NCI-H446 (cell line): ENCODE data around the gene CNTNAP2.

Experiments
- DNase-seq, 2 experiments: peaks; one replicate each; lab custom pipeline; 2025; lab: John Stamatoyannopoulos, UW

CNTNAP2 gene

GRCh38 chr7:147857152-147858140 is 1740.8 kb downstream of the CNTNAP2 start:
- DNase-seq, result no peak

DNA sequence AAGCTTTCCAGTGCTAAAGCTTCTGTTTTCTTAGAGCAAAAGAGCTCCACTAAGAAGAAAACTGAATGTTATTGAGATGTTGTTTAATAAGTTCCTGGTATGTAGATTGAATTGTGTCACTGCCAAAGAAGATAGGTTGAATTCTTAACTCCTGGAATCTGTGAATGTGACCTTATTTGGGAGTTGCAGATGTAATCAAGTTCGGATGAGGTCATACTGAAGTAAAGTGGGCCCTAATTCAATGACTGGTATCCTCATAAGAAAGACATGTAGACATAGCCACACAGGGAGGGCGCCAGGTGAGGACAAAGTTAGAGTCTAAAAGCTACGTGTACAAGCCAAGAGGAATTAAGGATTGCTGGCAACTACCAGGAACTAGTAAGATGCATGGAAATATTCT is 1741.8 kb downstream of the CNTNAP2 start:
- peak in 1 of 2 experiments; percentile 2 for DNase-seq

DNA sequence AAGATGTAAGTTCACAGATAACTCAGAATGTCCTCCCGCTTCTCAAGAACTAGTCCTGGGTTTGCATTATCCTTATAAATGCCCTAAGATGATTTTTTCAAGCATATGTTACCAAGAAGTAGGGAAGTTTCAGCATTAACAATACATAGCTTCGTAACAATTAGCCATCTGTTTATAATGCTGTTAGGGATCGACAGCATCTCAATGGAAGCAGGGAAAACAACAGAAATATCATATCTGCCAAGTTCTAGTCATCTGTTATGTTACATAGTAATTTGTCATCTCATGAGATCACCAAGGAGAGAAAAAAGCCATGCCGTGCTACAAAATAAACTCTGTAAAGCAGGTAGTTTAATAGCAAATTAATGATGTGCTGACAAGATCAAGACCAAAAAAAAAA is 1742.4 kb downstream of the CNTNAP2 start:
- DNase-seq, result peak in 1 of 2 experiments; percentile 46

DNA sequence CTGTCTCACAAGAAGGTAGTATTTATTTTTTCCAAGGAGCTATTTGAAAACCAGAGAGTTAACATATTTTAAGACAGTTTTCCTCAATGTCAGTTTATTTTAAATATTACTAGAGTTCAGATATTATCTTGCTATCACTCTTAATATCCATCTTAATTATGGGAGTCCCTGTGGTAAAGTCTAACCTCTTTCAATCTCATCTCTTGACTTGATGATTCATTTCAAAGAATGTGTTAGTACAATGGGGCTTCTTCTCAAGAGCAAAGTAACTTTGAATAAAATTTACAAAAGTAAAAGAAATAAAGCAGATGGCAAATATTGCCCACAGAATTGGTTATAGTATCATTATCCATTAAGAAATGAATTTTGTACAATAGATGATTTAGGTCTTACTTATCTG is 1742.9 kb downstream of the CNTNAP2 start:
- DNase-seq, result no peak

DNA sequence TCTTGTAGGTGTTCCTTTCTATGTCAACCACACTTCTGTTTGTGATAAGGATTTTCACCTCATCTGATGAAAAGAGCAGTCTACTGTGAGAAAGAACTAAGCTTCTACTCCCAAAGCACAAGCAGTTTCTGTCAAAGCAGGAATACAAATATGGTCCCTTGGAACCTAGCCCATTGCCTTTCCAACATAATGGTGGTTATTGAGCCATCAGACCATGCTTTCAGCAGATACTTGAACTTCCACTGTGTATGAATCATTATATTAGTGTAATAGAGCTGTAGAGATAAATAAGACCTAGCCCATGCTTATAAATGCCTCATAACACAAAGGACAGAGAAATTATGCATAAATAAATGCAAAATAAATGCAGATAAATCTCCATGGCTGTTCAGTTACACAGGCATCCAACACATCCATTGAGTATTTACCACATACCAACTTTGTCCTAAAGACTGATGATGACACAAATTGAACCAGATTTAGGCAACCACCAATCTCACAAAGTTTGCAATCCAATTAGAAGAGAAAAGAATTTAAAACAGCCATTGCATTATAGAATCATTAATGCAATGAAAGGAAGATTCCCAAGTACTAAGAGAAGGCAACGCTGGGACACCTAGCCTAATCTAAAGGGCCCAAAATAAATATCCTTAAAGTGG is 1744.6 kb downstream of the CNTNAP2 start:
- DNase-seq, result peak; percentile 20 to 72

DNA sequence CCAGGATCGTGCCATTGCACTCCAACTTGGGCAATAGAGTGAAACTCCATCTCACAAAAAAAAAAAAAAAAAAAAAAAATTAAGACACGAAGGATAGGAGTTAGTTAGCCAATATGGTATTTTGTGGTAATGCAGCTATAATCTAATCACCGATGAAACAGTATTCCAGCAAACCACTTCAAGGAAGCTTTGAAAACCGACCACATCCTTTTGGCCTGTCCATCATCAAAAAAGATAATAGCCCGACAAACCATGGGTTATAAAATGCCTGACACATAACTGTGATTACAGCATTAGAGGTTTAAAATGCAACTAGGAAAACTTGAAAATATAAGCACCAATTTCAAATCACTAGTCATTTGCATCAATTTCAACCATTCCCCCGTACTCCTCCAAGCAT is 1745.3 kb downstream of the CNTNAP2 start:
- DNase-seq, result no peak

- DNase-seq, result no peak
Measured at GRCh38 chr7:147869456-147869855, 1752.9 kb downstream of the CNTNAP2 start.

DNA sequence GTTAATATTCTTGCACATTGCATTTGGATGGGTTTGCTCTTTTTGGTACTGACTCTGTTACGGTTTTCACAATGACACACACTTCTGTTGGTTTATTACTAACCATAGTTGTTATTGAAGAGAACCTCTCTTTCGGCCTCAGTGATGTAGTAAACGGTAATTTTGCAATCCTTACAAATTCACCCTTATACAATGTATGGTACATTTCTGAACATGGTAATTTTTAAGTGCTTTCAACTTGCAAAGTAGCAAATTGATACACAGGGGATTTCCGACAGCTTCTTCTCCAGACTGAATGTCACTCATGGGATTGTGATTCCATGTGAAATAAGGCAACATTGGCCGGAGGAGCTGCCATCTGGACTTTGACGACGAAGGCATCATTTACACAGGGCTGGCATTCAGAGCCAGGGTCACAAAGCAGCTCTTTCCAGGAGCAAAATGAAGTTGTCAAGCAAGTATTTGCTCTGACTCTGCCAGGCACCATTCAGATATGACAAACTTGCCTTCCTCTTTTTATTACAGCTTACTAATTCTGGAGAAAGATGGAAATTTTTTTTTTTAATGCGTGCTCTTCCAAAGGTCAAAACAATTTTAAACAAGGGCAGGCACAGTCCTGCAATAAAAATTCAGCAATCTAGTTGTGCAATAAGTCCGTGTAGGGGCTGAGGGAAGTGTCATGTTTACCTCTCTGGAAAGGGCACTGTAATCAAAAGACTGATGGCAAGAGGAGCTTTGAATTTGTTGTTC is 1762.5 kb downstream of the CNTNAP2 start:
- peak in 1 of 2 experiments; percentile 16 for DNase-seq

DNA sequence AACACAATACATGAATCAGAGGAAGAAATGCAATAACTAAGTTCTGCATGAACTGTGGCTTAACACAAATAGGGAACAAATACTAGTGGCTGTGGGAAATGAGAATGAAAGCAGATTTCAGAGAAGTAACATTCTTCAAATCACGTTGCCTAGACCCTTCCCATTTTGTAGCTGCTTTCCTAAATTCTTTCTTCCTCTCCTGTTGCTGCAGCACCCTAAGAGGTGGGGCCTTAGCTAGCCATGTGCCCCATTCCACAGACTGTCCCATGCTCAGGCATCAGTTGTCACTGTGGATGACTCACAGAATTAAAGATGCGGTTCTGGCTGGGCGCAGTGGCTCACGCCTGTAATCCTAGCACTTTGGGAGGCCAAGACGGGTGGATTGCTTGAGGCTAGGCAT is 1769.3 kb downstream of the CNTNAP2 start:
- no peak for DNase-seq

GRCh38 chr7:147894271-147894670 is 1777.7 kb downstream of the CNTNAP2 start:
- no peak for DNase-seq

- no peak for DNase-seq
Measured at GRCh38 chr7:147896121-147896520, 1779.5 kb downstream of the CNTNAP2 start.

- no peak for DNase-seq
Measured at GRCh38 chr7:147903536-147904218, 1787.1 kb downstream of the CNTNAP2 start.

- no peak for DNase-seq
Measured at GRCh38 chr7:147904219-147904576, 1787.6 kb downstream of the CNTNAP2 start.

DNA sequence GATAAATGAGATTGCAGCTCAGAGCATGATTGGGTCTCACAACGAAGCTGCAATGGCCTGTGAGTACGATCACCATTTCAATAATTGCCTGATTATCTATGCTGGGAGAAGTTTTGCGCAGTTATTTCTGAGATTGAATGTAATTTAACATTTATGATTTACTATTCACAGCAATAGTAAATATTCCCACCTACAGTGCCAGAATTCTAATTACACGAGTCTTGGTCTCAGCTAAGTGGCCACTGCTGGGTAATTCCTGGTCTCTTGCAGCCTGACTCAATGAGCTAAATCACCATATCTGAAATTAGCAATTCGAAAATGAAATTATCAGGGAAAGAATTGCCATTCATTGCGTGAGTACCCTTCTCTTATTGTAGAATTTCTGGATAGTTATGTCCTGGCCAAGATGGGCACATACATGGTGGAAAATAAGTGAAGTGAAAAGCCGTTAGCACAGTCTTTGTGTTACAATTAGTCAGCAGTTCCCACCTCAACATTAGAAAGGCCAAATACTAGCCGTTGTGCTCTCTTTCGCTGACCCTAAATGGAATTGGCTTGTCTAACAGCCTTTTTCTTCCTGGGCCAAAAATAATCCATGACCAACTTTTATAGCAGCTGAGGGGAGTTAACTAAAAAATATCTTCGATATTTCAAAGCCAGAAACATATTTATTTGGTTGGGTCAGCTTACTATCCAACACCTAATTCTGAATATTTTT is 1793.0 kb downstream of the CNTNAP2 start:
- DNase-seq, result no peak

GRCh38 chr7:147911201-147911601 is 1794.6 kb downstream of the CNTNAP2 start:
- DNase-seq, result no peak

DNA sequence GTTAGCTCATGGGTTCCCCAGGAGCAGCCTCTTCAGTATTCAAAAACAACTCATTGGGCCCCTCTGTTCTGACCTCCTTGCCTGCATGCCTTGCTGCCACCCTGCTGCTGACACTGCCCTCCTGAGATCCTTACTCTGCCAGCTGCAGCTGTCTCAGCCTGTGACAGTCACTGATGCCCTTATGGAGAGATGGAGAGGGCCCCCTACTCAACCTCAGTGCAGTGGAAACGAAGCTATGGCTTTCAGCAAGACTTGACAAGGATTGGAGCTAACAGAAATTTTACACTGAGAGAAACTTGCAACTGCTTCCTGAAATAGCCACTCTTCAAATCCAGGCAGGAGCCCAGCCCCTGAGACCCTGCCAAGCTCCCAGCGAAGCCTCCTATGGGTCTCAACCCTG is 1795.7 kb downstream of the CNTNAP2 start:
- DNase-seq, result peak in 1 of 2 experiments; percentile 35

- DNase-seq, result no peak
Measured at GRCh38 chr7:147912946-147913638, 1796.5 kb downstream of the CNTNAP2 start.

GRCh38 chr7:147915781-147916180 is 1799.2 kb downstream of the CNTNAP2 start:
- no peak for DNase-seq

GRCh38 chr7:147916573-147916972 is 1800.0 kb downstream of the CNTNAP2 start:
- no peak for DNase-seq

DNA sequence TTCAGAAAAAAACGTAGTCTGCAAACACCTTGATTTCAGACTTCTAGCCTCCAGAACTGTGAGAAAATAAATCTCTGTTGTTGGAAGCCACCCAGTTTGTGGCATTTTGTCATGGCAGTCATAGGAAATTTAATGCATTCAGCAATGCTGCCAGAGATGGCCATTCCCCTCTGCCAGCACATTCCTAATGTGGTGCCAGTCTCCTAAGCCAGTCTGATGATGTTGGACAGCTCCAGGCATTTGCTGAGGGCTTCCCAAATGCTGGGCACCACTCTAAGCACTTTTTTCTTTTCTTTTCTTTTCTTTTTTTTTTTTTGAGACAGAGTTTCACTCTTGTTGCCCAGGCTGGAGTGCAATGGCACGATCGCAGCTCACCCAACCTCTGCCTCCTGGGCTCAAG is 1807.2 kb downstream of the CNTNAP2 start:
- peak in 1 of 2 experiments; percentile 23 for DNase-seq

DNA sequence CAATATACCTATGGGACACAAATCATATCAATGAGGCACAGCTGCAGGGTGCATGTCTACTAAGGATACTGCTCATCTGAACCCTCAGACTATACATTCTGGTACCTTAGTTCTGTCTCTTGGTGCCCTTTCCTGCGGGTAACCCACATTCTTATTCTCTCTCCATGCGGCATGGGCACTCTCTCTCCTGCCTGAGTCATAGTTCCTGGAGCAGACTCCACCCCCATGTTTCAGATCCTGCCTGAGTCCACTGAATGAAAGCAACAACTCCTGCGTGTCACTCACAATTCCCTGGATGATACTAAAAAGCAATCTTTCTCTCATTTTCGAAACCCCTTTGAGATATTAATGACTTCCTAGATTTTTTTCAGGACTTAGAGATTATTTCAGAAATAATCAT is 1820.8 kb downstream of the CNTNAP2 start:
- no peak for DNase-seq
